Muscle of arm (tissue), 14 donors: Measurements from ENCODE around the gene MYH10. TPM values are rescaled to one million over a fixed set of nuclear protein-coding genes. Genes with fewer than 3 reads are reported as not detected.
"Not testable (repeated sequence)": the region's sequence is repeated elsewhere in the genome, so short reads cannot be mapped to it uniquely, and the experiment has no call there.

Experiments used
- DNase-seq: peaks from one replicate; pipeline ENCODE4 v3.0.0-alpha.2; 2013
- long read RNA-seq, 11 donors: transcript quantifications; one replicate each; lab custom pipeline, GENCODE V29; 2026
- polyA plus RNA-seq, 12 donors: library from polyadenylated mRNA; unstranded; fragments of 120-200 nt; gene quantifications; one replicate each; pipeline ENCODE4 v1.2.1, GENCODE V29; 2013; ENCODE audit not compliant: insufficient read length in 12 of 12

MYH10 gene
- polyA plus RNA-seq = 100 to 1,000 TPM in 1 of 12 donors, 10 to 100 TPM in 10, not detected in 1; 46.1 to 100 (median 61.5) TPM
- long read RNA-seq, donor 1 = 0 reads
- long read RNA-seq, donor 2, partial matches to known transcripts = 6 of 6 reads
- long read RNA-seq, donor 2, other reads (novel, unspliced or antisense) = 0 of 6 reads
- long read RNA-seq, donor 3 = 0 reads
- long read RNA-seq, donor 4, partial matches to known transcripts = 5 of 5 reads
- long read RNA-seq, donor 4, other reads (novel, unspliced or antisense) = 0 of 5 reads
- long read RNA-seq, donor 5, partial matches to known transcripts = 27 of 27 reads
- long read RNA-seq, donor 5, other reads (novel, unspliced or antisense) = 0 of 27 reads
- long read RNA-seq, donor 6, full-length matches to known transcripts = 1 of 1 reads
- long read RNA-seq, donor 6, partial matches to known transcripts = 0 of 1 reads
- long read RNA-seq, donor 6, other reads (novel, unspliced or antisense) = 0 of 1 reads
- long read RNA-seq, donor 7 = 0 reads
- long read RNA-seq, donor 8, partial matches to known transcripts = 24 of 24 reads
- long read RNA-seq, donor 8, other reads (novel, unspliced or antisense) = 0 of 24 reads
- long read RNA-seq, donor 9, partial matches to known transcripts = 14 of 14 reads
- long read RNA-seq, donor 9, other reads (novel, unspliced or antisense) = 0 of 14 reads
- long read RNA-seq, donor 10, partial matches to known transcripts = 7 of 7 reads
- long read RNA-seq, donor 10, other reads (novel, unspliced or antisense) = 0 of 7 reads
- long read RNA-seq, donor 11, partial matches to known transcripts = 27 of 30 reads
- long read RNA-seq, donor 11, other reads (novel, unspliced or antisense) = 0 of 30 reads

DNA sequence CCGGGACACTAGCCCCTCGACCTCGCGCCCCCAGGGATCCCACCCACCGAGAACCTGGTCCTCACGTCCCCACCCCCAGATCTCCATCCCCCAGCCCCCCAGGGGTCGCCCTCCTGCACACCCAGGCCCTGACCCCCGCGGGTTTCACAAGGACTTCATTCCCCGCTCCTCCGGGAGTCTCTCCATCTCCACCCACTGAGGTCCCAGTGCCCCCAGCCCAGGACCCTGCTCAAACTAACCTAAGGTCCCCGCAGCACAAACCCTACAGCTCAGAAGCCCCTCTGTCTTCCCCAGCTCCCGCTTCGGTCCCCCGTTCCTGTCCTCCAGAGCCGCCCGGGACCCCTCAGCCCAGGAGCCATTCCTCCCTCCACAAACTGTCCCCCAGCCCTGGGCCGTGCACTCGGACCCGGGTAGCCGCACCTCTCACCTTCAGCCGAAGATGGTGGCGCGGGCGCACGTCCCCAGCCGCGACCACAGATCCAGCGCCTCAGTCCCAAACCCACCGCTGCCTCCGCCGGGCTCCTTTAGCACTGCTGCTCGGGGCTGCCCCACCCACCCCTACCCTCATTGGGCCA is at the start of gene MYH10:
Gene MYH10, minus strand, starts transcription at position 499 of the 575 bp plus-strand sequence. CDS start 7,479 bp downstream, outside the sequence.
- DNase-seq = no peak

DNA sequence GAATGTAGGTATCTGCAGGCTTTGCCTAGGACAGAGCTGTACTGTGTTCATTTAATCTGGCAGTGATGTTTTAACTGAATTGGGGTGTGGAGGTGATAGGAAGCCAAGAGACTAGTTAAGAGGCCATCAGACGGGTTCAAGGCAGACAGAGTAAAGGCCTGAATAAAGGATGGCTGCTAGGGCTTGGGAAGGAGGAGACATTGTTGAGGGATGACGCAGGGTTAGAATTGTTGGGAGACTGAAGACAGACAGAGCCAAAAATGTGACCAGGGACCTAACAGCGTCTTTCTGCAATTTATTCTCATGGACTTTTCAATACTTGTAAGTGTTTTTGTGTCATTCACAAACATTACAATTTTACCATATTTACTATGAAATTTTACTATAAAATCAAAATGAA is 48.6 kb upstream of the MYH10 start:
- DNase-seq = no peak

DNA sequence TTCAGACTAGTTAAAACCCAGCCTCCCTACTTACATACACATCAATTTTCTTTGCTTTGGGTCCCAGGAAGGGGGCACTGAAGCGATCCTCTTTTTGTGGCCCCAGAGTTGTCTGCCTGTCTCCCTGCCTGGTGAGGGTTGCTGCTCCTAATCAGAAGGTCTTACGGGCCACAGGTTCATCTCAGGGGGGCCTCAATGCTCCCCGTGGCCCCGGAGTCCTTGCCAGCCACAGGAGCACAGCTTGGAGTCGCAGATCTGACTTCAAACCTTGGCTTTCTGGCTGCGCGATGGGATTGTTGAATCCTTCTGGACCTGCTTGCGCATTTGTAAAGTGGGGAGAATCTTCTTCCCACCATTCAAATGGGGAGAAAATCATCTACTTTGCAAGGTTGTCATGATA is 44.8 kb upstream of the MYH10 start:
- DNase-seq = no peak

DNA sequence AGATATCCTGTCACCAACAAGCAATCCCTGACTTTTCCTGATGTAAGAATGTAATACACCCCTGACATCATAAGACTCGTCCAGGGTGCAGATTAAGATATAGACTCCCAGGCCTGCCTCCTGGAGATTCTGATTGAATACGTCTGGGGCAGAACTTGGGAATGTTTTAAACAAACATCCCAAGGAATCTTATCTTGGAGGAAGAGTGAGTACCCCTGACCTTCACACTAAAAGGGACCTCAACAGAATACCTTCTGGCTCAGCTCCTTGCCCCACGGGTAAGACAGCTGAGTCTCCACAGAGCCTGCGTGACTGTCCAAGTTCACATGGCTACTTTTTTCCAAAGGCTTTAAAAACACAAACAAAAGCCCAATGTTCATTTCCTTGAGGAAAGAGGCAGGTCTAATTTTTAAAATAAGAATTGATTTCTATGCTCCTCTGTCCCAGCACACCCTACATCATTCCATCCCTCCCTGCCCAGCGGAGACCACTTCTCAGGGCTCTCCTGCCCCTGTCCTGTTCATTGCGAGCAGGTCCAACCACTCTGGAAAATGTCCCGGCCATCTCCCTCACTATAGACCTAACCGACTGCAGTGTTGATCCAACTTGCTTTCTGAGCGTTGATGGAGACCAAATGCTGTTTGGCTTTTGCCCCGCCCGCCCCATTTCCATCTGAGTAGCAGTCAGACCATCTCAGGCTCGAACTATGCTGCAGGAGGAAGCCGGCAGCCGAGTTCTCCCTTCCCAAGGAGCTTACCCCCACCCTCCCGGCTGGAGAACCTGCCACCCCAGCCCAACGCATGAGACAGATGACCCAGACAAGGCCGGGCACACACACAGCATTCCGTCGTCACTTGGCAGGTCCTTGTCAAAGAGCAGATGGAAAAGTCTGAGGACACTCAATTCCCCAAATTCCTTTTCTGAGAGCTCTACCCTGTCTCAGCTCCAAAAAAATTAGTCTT is 44.1 kb upstream of the MYH10 start:
- peak; percentile 80 for DNase-seq

DNA sequence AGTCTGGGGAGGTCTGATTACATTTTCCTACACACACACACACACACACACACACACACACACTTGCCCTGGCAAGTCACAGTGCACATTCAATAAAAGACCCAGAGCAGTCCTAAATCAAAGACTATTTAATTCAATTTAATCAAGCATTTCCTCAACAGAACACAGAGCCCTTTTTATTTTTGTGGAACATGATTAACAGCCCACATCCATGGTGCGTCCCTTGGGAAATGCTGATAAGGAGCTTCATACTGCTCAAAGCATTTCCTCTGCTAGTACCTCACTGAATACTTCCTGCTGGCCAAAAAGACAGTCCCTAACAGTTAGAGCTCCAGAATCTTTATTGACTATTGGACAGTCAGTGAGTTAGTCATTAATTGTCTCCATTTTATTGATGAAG is 43.1 kb upstream of the MYH10 start:
- DNase-seq = no peak

DNA sequence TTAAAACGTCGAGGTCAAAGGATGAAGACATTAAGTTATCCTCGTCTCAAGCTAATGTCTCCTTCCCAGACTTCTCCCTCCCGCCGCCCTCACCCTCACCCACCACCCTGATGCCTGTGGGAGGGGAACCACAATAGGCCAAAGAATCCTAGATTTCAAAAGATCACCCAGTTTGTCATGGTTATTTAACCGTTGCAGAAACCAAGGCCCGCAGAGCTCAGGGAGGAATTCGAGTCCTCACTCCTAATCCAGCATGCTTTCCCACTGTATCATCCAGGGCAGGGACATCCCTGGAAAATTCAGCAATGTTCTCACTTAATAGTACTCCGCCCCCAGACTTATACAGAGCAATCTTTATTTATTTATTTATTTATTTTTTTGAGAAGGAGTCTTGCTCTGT is 41.8 kb upstream of the MYH10 start:
- no peak for DNase-seq

DNA sequence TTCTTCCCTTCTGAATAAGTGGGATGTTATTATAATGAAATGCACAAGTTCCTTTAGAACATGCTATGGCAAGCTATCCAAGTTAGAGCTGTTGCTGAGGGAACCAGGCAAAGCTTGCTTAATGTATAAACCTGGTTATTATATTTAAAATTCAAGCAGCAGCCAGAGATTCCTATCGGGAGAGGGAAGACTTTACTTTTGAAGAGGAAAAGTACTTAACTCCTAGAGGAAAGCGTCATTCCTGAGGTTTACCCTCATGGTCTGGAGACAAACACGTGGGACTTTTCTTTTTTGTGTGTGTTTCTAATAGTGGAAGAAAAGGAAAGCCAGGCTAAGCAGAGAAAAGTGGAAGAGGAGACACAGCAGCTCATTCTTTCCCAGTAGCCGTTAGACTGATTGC is 39.9 kb upstream of the MYH10 start:
- peak; percentile 70 for DNase-seq

DNA sequence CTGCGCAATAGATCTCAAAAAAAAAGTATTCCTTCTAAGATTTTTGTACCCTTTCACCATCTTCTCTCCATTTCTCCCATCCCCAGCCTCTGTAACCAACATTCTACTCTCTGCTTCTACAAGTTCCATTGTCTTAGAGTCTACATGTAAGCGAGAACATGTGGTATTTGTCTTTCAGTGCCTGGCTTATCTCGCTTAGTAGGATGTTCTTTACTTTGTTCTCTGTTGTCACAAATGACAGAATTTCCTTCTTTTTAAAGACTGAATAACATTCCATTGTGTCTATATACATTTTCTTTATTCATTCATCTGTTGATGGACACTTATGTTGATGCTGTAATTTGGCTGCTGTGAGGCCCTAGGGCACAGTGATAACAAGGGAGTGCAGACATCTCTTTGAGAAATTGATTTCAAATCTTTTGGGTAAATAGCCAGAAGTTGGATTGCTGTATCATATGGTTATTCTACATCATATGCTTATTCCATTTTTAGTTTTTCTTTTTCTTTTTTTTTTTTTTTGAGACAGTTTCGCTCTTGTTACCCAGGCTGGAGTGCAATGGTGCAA is 37.7 kb upstream of the MYH10 start:
- DNase-seq = no peak

DNA sequence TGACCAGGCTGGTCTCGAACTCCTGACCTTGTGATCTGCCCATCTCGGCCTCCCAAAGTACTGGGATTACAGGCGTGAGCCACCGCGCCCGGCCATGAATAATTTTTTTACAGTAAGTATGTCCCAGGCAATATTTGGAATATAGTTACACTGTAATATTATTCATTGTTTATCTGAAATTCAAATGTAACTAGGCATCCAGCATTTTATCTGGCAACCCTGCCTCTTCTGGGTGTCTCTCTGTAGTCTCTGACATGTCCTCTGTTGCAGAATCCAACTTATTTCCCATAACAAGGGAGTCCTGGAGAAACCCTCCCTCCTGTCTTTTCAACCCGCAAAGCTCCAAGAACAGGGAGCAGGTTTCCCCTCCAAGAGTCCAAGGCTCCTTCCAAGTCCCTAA is 36.9 kb upstream of the MYH10 start:
- no peak for DNase-seq

DNA sequence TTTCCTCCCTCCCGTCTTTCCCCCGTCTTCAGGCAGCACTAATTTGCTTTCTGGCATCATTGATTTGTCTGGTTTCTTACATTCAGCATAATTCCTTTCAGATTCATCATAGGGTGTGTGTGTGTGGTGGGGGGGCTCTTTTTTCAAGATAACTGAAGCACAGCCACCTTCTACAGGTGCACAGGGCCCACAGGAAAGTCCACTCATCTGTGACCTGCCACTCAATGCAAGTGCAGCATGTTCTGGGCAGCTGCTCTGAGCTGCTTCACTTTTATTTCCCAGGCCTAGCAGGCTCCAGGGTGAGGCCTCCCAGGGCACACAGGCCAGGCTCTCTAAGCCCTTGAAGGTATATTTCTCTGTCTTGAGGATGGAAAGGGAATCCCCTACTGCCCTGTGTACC is 35.2 kb upstream of the MYH10 start:
- no peak for DNase-seq

DNA sequence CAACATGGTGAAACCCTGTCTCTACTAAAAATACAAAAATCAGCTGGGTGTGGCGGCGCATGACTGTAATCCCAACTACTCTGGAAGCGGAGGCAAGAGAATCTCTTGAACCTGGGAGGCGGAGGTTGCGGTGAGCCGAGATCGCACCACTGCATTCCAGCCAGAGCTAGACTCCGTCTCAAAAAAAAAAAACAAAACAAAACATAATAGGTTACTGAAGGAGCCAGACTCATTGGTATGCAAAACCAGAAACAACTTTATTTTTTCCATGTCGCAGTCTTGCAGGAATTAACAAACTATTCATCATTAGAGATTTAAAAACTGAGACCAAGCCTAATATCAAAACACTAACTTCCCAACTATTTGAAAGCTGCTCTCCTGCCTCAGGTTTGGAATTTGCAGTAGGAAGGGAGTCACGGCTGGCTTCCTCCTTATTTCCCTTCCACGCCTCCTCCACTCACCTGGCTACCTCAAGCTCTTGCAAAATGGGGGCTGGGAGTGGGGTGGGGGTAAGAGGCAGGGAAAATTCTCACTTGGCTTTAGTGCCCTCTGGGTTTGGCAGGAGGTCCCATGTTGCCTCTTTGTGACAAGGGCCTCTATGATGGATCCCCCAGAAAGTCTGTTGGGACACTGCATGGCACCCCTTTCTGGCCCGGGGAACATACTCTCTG is 34.1 kb upstream of the MYH10 start:
- DNase-seq = no peak

DNA sequence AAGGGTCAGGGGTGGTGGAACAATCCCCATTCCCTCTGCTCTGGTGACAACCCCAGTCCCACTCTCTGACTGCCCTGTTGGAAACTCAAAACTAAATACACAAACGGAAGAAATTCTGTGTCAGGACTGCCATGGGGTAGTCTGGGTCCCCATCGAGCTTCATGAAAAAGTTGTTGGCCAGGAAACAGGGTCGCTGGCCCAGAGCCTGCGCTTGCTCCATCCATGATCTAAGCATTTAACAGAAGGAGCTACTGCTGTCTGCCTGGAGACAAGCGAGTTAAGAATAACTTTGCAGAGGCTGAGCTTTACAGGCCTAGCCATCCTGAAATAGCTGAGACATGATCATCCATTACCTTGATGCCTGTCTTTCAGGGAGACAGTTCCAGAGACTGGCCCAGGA is 32.4 kb upstream of the MYH10 start:
- DNase-seq = no peak

DNA sequence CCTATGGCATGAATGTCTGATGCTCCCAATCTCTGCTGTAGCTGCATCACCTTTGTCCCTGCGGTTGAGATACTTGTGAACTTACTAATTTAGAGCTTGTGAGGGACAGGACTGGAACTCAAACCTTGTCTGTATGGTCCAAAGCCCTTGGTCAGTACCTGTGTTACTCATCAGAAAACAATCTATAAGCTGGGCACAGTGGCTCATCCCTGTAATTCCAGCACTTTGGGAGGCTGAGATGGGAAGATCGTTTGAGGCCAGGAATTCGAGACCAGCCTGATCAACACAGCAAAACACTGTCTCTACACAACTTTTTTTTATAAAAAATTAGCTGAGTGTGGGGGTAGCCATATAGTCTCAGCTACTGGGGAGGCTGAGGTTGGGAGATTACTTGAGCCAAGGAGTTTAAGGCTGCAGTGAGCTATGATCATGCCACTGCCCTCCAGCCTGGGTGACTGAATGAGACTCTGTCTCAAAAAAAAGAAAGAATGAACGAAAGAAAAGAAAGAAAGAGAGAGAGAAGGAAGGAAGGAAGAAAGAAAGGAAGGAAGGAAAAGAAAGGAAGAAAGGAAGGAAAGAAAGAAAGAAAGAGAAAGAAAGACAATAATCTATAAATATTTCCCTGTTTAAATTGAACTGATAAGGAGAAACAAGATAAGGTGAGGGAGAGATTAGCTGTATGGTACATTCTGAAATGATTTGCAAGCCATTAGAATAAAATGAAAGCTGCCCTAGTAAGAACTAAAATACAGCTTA is 31.7 kb upstream of the MYH10 start:
- no peak for DNase-seq

DNA sequence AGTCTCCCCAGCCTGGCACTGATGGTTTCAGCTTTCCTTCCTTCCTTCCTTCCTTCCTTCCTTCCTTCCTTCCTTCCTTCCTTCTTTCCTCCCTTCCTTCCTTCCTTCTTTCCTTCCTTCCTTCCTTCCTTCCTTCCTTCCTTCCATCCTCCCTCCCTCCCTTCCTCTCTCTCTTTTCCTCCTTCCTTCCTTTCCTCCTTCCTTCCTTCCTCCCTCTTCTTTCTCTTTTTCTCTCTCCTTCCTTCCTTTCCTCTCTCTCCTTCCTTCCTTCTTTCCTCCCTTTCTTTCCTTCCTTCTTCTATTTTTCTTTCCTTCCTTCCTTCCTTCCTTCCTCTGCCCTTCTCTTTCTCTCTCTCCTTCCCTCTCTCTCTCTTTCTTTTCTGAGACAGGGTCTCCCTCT is 30.2 kb upstream of the MYH10 start:
- not testable (repeated sequence) for DNase-seq

DNA sequence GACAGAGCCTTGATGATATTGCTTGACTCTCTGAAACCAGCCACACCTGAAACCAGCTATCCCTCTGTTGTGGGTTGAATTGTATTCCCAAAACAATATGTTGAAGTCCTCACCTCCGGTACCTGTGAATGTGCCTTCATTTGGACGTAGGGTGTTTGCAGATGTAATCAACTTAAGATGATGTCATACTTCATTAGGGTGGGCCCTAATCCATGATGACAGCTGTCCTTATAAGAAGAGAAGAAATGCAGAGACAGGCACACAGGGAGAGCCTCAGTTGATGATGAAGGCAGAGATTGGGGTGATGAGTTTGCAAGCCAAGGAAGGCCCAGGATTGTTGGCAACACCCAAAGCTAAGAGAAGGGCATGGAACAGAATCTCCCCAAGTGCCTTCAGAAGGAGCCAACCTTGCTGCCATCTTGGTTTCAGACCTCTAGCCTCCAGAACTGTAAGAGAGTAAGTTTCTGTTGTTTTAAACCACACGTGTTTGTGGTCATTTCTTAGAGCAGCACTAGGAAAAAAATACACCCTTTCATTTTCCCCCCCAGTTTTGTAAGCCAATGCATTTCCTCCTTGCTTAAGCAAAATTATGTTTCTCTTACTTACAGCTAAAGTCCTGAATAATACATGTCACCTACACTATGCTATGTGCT is 29.4 kb upstream of the MYH10 start:
- DNase-seq = no peak

DNA sequence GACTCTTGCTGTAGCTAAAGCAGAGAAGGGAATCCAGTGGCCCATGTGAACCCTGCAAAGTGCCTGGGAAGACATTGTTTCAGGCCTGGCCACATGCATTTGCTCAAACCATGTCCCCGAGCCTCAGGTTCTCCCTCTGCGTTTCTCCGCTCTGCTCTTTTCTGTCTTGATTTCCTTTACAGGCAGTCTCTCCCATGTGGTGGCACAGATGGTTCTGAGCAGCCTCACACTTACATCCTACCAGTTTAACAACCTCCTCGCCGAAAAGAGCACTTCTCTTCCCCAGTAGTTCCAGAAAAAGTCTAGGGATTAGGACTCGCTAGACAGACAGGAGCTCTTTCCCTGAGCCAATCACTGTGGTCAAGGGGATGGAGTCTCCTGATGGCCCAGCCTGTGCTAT is 28.3 kb upstream of the MYH10 start:
- no peak for DNase-seq

DNA sequence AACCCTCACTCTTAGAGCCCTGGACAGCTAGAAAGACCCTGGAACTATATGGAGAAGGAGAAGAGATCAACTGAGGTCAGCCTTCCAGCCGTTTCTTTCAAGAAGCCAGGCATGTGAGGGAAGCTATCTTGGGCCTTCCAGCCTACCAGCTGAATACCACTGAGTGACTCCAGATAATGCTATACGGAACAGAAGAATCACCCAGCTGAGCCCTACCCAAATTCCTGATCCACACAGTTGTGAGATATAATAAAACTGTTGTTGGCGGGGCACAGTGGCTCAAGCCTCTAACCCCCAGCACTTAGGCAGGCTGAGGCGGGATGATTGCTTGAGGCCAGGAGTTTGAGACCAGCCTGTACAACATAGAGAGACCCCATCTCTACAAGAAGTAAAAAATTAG is 26.2 kb upstream of the MYH10 start:
- no peak for DNase-seq

DNA sequence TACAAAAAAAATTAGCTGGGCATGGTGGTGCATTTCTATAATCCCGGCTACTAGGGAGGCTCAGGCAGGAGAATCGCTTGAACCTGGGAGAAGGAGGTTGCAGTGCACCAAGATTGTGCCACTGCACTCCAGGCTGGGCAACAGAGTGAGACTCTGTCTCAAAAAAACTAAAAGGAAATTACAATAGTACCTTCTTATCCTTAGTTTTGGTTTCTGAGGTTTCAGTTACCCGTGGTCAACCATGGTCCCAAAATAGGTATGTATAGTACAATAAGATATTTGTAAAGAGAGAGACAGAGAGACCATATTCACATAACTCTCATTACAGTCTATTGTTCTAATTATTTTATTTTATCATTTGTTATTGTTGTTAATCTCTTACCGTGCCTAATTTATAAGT is 24.3 kb upstream of the MYH10 start:
- no peak for DNase-seq

DNA sequence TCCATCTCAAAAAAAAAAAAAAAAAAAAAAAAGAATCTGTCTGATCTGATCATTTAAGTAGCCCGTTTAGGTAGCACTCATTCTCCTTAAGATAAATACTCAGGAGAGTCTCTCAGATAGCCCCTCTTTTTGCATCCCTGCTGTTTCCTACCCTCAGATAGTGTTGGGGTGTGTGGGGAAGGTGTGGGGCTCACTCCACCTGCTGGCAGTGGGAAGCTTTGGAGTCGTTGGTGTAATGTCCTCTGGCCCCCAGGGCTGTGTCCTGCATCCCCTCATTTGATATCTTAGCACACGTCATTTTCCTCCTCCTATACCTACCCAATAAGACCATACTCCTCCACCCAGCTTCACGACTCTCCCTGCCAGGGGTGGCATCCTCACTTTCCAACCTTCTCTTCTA is 20.5 kb upstream of the MYH10 start:
- DNase-seq = no peak
